PFSK-1 (cell line): ENCODE results near the gene NME8.

Source experiments
- FOXP2 ChIP-seq: optimal IDR thresholded peaks from 2 replicates; pipeline ENCODE3; 2011; ENCODE audit warnings: borderline replicate concordance, control low read depth, inconsistent platforms; ENCODE audit not compliant: insufficient read depth; ENCODE audit errors: extremely low read length, extremely low read depth
- POLR2AphosphoS5 ChIP-seq: IDR thresholded peaks from 2 replicates; pipeline ENCODE4 v1.6.1; 2012; ENCODE audit warnings: low read depth, mild to moderate bottlenecking, control low read depth, low read length, moderate library complexity
- REST ChIP-seq, 2 experiments: IDR thresholded peaks; 2 replicates each; pipeline versions ENCODE4 v1.6.1 to v1.8.0; 2011 to 2012; ENCODE audit warnings: low read depth in 2 of 2, low read length in 2 of 2, control low read depth in 1 of 2, inconsistent platforms in 1 of 2, mild to moderate bottlenecking in 1 of 2, moderate library complexity in 1 of 2; ENCODE audit not compliant: insufficient read depth in 1 of 2
- SIN3A ChIP-seq: IDR thresholded peaks from 2 replicates; pipeline ENCODE4 v1.6.1; 2012; ENCODE audit warnings: mild to moderate bottlenecking, low read length, moderate library complexity, borderline replicate concordance; ENCODE audit not compliant: insufficient read depth
- TAF1 ChIP-seq: IDR thresholded peaks from 2 replicates; pipeline ENCODE4 v1.6.1; 2012; ENCODE audit warnings: low read length, control low read depth, borderline replicate concordance; ENCODE audit not compliant: insufficient read depth

GRCh38 chr7:37916017-37916672 is 67.7 kb downstream of the NME8 start:
- TF ChIP-seq TAF1 (no peak), POLR2AphosphoS5 (no peak), SIN3A (no peak), FOXP2 (no peak), REST (IDR thresholded peaks at IDR 0.05; ENCODE audit: insufficient read depth in 1 of 2, low read depth in 2 of 2, low read length in 2 of 2) (no peak)
